ENCODE results near the gene MUC6. TPM values are rescaled to one million over a fixed set of nuclear protein-coding genes. Genes with fewer than 3 reads are reported as not detected.

MUC6 gene
- total RNA-seq, 1 donor from 2014 or later: 0.09 TPM

- Histone ChIP-seq H3K4me1 (no peaks in the 10 kb centered on the region), H3K36me3 (peaks cover 62% of the 10 kb centered on the region), H3K9me3 (no peaks in the 10 kb centered on the region), H3K27me3 (ENCODE audit: low read depth) (no peaks in the 10 kb centered on the region), H3K4me3 (no peak overlapping the region), H3K27ac (no peak overlapping the region)
- TF ChIP-seq, protein P1, sequence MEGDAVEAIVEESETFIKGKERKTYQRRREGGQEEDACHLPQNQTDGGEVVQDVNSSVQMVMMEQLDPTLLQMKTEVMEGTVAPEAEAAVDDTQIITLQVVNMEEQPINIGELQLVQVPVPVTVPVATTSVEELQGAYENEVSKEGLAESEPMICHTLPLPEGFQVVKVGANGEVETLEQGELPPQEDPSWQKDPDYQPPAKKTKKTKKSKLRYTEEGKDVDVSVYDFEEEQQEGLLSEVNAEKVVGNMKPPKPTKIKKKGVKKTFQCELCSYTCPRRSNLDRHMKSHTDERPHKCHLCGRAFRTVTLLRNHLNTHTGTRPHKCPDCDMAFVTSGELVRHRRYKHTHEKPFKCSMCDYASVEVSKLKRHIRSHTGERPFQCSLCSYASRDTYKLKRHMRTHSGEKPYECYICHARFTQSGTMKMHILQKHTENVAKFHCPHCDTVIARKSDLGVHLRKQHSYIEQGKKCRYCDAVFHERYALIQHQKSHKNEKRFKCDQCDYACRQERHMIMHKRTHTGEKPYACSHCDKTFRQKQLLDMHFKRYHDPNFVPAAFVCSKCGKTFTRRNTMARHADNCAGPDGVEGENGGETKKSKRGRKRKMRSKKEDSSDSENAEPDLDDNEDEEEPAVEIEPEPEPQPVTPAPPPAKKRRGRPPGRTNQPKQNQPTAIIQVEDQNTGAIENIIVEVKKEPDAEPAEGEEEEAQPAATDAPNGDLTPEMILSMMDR (IDR thresholded peaks at IDR 0.05): no peak
- intact Hi-C loops (cut with DNase I): no loop called here
- DNase-seq (no peak), ATAC-seq (no peak)
These were observed 63.9 kb downstream of the MUC6 start for GRCh38 chr11:972523-973211.

GRCh38 chr11:971731-972365, 64.7 kb downstream of the MUC6 start:
- no peaks in the 10 kb centered on the region for H3K27me3 ChIP-seq (ENCODE audit: low read depth)
- intact Hi-C loops (cut with DNase I): no loop called here
- no peak overlapping the region for H3K4me3 ChIP-seq
- peaks cover 3% of the 10 kb centered on the region for H3K4me1 ChIP-seq
- H3K27ac ChIP-seq: no peak overlapping the region
- H3K36me3 ChIP-seq: peaks cover 54% of the 10 kb centered on the region
- DNase-seq (no peak), ATAC-seq (no peak)
- TF ChIP-seq, protein P1 (IDR thresholded peaks at IDR 0.05): no peak
- no peaks in the 10 kb centered on the region for H3K9me3 ChIP-seq

DNA sequence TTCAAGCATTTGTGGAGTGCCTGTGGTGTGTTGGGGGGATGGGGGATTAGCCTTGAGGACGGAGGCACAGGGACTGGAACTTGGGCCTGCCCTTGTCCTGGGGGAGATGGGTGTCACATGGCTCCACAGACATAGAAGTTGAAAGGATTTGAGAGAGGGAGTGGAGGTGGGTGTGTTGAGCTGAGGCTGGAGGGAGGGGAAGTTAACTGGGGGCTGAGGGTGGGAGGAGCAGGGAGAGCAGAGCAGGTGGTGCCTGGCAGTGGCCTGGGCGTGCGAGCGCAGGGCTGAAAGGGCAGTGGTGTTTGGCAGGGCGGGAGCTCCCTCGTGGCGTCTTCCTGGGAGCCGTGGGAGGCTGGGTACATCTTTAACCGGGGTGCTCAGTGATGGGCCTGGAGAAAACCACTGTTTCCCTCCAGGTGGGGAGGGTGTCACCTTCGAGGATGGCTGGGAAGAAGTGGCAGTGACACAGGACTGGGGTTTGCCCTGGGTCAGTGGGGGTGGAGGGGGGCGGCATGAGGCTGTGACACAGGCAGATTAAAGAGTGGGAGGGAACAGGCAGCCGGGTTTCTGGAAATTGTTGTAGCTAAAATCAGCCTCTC, 65.3 kb downstream of the MUC6 start:
- ATAC-seq (no peak), DNase-seq (no peak)
- no peak overlapping the region for H3K4me3 ChIP-seq
- TF ChIP-seq, protein P1 (IDR thresholded peaks at IDR 0.05): no peak
- no peaks in the 10 kb centered on the region for H3K27me3 ChIP-seq (ENCODE audit: low read depth)
- peaks cover 9% of the 10 kb centered on the region for H3K4me1 ChIP-seq
- H3K36me3 ChIP-seq: peaks cover 47% of the 10 kb centered on the region
- H3K9me3 ChIP-seq: no peaks in the 10 kb centered on the region
- intact Hi-C loops (cut with DNase I): no loop called here
- no peak overlapping the region for H3K27ac ChIP-seq

- DNase-seq (no peak), ATAC-seq (peak in 1 of 2 donors; percentile 13)
- H3K9me3 ChIP-seq: no peaks in the 10 kb centered on the region
- peaks cover 47% of the 10 kb centered on the region for H3K36me3 ChIP-seq
- H3K27ac ChIP-seq: no peak overlapping the region
- H3K4me3 ChIP-seq: no peak overlapping the region
- intact Hi-C loops (cut with DNase I): no loop called here
- TF ChIP-seq, protein P1 (IDR thresholded peaks at IDR 0.05): no peak
- no peaks in the 10 kb centered on the region for H3K27me3 ChIP-seq (ENCODE audit: low read depth)
- peaks cover 15% of the 10 kb centered on the region for H3K4me1 ChIP-seq
These were observed 66.1 kb downstream of the MUC6 start for GRCh38 chr11:970319-970871.

DNA sequence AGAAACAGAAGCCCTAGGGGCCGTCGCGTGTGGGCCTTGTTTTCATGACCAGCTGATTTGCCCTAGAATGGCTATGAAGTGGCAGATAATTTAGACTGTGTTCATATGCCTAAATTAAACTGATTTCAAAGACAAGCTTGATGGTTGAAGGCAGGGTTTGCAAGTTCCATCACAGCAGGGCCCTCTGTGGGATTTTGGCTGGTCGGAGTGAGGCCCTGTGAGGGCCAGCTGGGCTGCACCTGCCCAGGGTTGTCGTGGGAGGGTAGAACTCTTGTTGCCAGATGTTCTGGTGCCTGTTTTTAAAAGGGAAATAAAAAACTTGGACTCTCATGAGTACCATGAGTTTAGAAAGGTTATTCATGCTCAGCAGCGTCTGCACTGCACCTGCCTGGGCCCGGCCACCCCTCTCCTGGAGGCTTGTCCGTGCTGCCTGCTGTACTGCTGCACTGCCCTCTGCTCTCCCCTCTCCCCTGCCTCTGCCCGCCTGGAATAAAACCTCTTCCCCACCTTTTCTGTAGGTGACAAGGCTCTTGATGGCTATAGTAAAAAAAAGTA, 66.8 kb downstream of the MUC6 start:
- TF ChIP-seq, protein P1 (IDR thresholded peaks at IDR 0.05): no peak
- H3K27me3 ChIP-seq (ENCODE audit: low read depth): no peaks in the 10 kb centered on the region
- H3K27ac ChIP-seq: no peak overlapping the region
- no peak overlapping the region for H3K4me3 ChIP-seq
- H3K9me3 ChIP-seq: no peaks in the 10 kb centered on the region
- DNase-seq (no peak), ATAC-seq (no peak)
- H3K36me3 ChIP-seq: peaks cover 47% of the 10 kb centered on the region
- H3K4me1 ChIP-seq: peaks cover 15% of the 10 kb centered on the region
- intact Hi-C loops (cut with DNase I): no loop called here

Measured in lower lobe of right lung (tissue), 2 donors.